Neural progenitor cell (in vitro differentiated cells): ENCODE measurements around the gene CYP3A7.

Experiments
- EZH2 ChIP-seq: fragments of 200-600 bp; sonication (generic); IDR thresholded peaks from 2 replicates; pipeline ENCODE4 v1.6.1; 2017; ENCODE audit warnings: antibody characterized with exemption, mild to moderate bottlenecking, moderate library complexity
- EZH2phosphoT487 ChIP-seq: fragments of 200-600 bp; sonication (generic); IDR thresholded peaks from 2 replicates; pipeline ENCODE4 v1.6.1; 2017; ENCODE audit warnings: antibody characterized with exemption
- TF ChIP-seq, protein P1 (sequence below): fragments of 200-600 bp; sonication (generic); IDR thresholded peaks from 2 replicates; pipeline ENCODE4 v1.5.1; 2017; ENCODE audit warnings: antibody characterized with exemption, mild to moderate bottlenecking

DNA sequence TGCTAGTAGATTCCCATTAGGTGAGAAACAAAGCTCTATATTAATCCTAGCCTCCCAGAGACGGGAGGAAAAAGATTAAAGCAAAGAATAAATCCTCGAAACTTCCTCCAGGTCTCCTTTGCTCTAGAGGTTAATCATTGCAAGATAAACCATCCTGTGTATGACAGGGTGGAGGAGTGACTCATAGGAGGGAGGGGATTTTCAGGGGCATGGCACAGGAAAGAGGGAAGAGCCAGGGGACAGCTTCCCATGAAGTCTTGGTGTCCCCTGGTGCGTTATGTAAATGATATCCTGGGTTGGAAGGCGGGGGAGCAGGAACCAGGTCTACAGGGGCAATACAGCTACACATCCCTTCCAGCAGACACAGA is 56.0 kb downstream of the CYP3A7 start:
- TF ChIP-seq, protein P1, sequence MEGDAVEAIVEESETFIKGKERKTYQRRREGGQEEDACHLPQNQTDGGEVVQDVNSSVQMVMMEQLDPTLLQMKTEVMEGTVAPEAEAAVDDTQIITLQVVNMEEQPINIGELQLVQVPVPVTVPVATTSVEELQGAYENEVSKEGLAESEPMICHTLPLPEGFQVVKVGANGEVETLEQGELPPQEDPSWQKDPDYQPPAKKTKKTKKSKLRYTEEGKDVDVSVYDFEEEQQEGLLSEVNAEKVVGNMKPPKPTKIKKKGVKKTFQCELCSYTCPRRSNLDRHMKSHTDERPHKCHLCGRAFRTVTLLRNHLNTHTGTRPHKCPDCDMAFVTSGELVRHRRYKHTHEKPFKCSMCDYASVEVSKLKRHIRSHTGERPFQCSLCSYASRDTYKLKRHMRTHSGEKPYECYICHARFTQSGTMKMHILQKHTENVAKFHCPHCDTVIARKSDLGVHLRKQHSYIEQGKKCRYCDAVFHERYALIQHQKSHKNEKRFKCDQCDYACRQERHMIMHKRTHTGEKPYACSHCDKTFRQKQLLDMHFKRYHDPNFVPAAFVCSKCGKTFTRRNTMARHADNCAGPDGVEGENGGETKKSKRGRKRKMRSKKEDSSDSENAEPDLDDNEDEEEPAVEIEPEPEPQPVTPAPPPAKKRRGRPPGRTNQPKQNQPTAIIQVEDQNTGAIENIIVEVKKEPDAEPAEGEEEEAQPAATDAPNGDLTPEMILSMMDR: no peak
- TF ChIP-seq EZH2: no peak
- TF ChIP-seq EZH2phosphoT487: no peak
